AG04449 (cell line): Measurements from ENCODE around the gene RASSF4.

ENCODE experiments used
- CTCF ChIA-PET: fragments of 350-600 bp; formaldehyde crosslinking; extraction: SDS; loops from one replicate; lab custom pipeline; 2021; ENCODE audit warnings: antibody characterized with exemption; lab: Yijun Ruan, JAX
- POLR2A ChIA-PET: fragments of 400-600, 350-600 bp; formaldehyde crosslinking; extraction: SDS; loops from one replicate; lab custom pipeline; 2020; ENCODE audit warnings: antibody characterized with exemption, inconsistent platforms; lab: Yijun Ruan, JAX
- DNase-seq: peaks from one replicate; pipeline ENCODE4 v3.0.0-alpha.2; 2010; ENCODE audit warnings: low read depth, low spot score
- H3K4me3 ChIP-seq: 2 replicates; pipeline ENCODE4 v1.5.1; 2011; ENCODE audit warnings: low read depth, mild to moderate bottlenecking, control low read depth, low read length
- CTCF ChIP-seq: IDR thresholded peaks from one replicate; pipeline ENCODE4 v1.5.1; 2011; ENCODE audit warnings: mild to moderate bottlenecking, moderate library complexity, low read length, control low read depth, inconsistent platforms; ENCODE audit not compliant: insufficient read depth; ENCODE audit errors: missing control alignments

The RASSF4 gene

GRCh38 chr10:44934416-44935200 is 25.0 kb upstream of the RASSF4 start:
- CTCF ChIA-PET: interaction anchor here (0.7 to 6.5 kb wide), 11 partner anchors 10 to 297 kb away, joined by 3 to 95 read pairs (median 16); partner anchors contain the start of gene ZNF22
- TF ChIP-seq CTCF: no peak
- POLR2A ChIA-PET: interaction anchor here (1.6 kb wide), 1 partner anchor 44 kb away, joined by 5 read pairs; the partner anchor contains the start of gene DEPP1
- DNase-seq: no peak
- H3K4me3 ChIP-seq: no peak overlapping the region

- POLR2A ChIA-PET: interaction anchor here (1.6 kb wide), 1 partner anchor 43 kb away, joined by 5 read pairs; the partner anchor contains the start of gene DEPP1
- H3K4me3 ChIP-seq: no peak overlapping the region
- CTCF ChIA-PET: interaction anchor here (0.7 to 6.5 kb wide), 9 partner anchors 9 to 296 kb away, joined by 3 to 95 read pairs (median 18); partner anchors contain the start of gene ZNF22
- TF ChIP-seq CTCF: no peak
- peak; percentile 85 for DNase-seq
Observed at GRCh38 chr10:44935201-44935965, 24.2 kb upstream of the RASSF4 start.

- no peak for DNase-seq
- ChIA-PET CTCF (interaction anchor here (1.3 to 6.5 kb wide), 5 partner anchors 8 to 68 kb away, joined by 3 to 95 read pairs (median 56); partner anchors contain the start of gene ZNF22), POLR2A (interaction anchor here (1.6 kb wide), 1 partner anchor 42 kb away, joined by 5 read pairs; the partner anchor contains the start of gene DEPP1)
- no peak overlapping the region for H3K4me3 ChIP-seq
- no peak for TF ChIP-seq CTCF
Observed at GRCh38 chr10:44935966-44936295, 23.7 kb upstream of the RASSF4 start.

- CTCF ChIA-PET: interaction anchor here (0.6 to 6.5 kb wide), 6 partner anchors 8 to 68 kb away, joined by 3 to 95 read pairs (median 30); partner anchors contain the start of genes DEPP1 and ZNF22
Observed at GRCh38 chr10:44936314-44936975, 23.2 kb upstream of the RASSF4 start.

More at GRCh38 chr10:44936314-44936975, 23.2 kb upstream of the RASSF4 start:
- no peak for TF ChIP-seq CTCF
- DNase-seq: no peak
- H3K4me3 ChIP-seq: no peak overlapping the region
- POLR2A ChIA-PET: interaction anchor here (1.6 kb wide), 1 partner anchor 42 kb away, joined by 5 read pairs; the partner anchor contains the start of gene DEPP1
